NCI-H2081 (cell line): ENCODE results near the gene MRPS23.

Source experiments
- DNase-seq, 2 experiments: peaks; one replicate each; lab custom pipeline; 2025; lab: John Stamatoyannopoulos, UW

Gene MRPS23

GRCh38 chr17:57801044-57801711 lies 48.7 kb downstream of the MRPS23 start:
- DNase-seq: no peak

GRCh38 chr17:57794841-57795240 lies 55.0 kb downstream of the MRPS23 start:
- DNase-seq: no peak

GRCh38 chr17:57788725-57789124 lies 61.1 kb downstream of the MRPS23 start:
- DNase-seq: no peak

GRCh38 chr17:57785022-57785421 lies 64.8 kb downstream of the MRPS23 start:
- DNase-seq: no peak
